GM20431 (cell line): ENCODE results near the gene KCNJ10.

ENCODE experiments used
- in situ Hi-C: fragments of 300-500 bp; cut with MseI, MboI; formaldehyde crosslinking; loops from one replicate; pipeline ENCODE4 v1.15.0; 2020; ENCODE audit warnings: low sequenced_read_pairs; ENCODE audit not compliant: unreplicated experiment

The KCNJ10 gene

GRCh38 chr1:160032165-160032820 lies 37.7 kb downstream of the KCNJ10 start:
- in situ Hi-C loops = no loop called here

DNA sequence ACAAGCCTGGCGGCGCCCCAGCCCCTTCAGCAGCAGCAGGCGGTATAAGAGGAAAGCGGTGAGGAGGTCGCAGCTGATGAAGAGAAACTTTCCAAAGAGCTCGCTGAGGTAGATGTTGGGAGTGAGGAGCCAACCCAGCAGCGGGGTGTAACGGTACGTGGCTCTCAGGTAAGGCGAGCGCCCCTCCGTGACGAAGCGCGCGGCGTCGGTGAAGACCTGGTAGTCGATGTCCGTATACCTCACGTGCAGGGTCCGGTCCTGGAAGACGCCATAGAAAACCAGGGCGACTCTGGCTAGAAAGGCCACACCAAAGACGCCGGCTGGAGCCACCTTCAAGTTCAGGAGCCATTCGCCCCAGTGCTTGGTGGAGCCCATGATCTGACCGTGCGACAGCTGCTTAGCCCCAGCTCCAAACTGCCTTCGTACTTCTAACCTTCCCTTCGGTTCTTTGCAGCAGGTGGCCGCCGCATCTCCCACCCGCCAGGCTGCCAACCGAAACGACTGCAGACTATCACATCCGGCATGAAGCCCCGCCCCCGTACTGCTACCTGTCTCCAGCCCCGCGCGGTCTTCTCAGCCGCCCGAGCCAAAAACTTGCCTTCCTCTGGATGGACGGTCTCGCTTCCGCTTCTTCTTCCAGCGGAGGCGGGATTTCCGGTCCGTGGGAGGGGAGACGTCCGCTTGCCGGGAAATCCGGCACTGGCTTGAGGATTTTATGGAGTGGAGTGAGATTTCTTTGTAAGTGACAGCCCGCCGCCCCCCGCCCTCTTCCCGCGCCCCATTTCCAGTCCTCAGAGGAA lies 38.4 kb downstream of the KCNJ10 start, which contains the start of gene PIGM:
TSS of gene PIGM (minus strand) at position 626 of the 800 bp plus-strand sequence. CDS start at position 375, 251 bp downstream.
- in situ Hi-C loops = no loop called here

DNA sequence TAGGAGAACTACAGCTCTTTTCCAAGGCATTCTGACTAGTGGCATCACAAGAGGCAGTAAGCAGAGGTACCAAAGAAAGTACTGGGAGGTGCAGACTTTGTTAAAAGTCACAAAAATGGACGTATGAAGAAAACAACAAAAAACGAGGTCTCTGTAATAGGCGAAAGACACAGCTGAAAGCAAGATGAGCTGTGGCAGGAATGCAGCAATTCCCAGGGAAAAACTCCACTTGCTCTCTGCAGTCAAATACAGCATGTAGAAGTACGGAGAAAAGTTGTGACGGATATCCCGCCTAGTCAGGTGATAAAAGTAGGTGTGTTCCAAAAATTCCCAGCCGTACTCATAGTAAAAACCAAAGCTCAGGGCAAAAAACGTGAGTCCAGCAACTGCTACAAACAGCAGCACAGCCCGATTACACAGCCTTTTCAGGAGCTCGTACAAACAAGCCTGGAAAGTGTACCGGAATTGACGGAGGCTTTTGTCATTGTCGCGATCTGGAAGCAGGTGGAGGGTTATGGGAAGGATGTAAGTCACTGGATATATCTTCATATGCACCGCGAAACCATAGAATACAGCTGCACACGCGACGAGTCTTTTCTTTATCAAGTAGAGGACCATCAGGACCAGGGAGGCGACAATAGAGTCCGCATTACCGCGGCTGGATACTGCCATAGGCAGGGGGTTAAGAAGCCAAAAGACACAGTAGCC lies 39.1 kb downstream of the KCNJ10 start:
- in situ Hi-C loops = no loop called here

- in situ Hi-C loops = no loop called here
These were observed 41.5 kb downstream of the KCNJ10 start for GRCh38 chr1:160028426-160028825.

DNA sequence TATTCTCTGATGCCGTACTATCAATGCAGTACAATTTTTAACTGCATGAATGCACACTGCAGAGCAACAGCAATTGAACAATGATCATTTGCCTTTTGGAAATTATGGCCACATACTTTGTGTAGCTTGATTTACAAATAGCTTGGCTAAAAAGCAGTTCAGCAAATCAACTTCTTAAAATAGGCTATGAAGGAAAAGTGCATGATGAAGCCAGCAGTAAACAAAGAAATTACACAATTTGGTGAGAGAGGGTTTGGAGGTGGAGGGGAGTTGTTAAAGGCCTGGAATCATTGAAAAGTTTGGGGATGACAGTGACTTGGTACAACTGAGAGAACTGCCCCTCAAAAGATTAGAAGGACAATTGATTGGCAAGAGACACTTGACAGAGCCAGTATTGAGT lies 44.6 kb downstream of the KCNJ10 start:
- in situ Hi-C loops = no loop called here

GRCh38 chr1:160024195-160024905 lies 45.6 kb downstream of the KCNJ10 start:
- in situ Hi-C loops = loop anchor here (25.0 kb wide), 1 partner anchor 237 kb away; the partner anchor contains the start of gene DUSP23

GRCh38 chr1:160022330-160023310 lies 47.3 kb downstream of the KCNJ10 start:
- in situ Hi-C loops = loop anchor here (25.0 kb wide), 1 partner anchor 235 kb away; the partner anchor contains the start of gene DUSP23

- in situ Hi-C loops = loop anchor here (25.0 kb wide), 1 partner anchor 234 kb away; the partner anchor contains the start of gene DUSP23
These were observed 48.4 kb downstream of the KCNJ10 start for GRCh38 chr1:160021376-160022074.

DNA sequence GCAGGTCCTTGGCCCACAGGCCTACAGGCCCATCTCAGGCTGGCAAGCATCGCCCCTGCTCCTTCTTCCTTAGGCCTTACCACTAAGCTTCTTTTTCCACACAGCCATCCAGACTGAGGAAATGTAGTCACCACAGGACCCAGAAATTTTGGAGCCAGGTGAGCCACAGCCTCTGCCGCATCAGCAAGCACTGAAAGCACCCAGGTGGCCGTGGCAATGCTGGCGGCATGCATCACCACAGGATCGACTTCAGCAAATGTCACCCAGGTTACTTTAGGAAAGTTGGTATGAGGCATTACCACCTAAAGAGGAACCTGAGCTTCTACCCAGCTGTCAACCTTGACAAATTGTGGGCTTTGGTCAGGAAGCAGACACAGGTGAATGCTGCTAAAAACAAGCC lies 49.8 kb downstream of the KCNJ10 start:
- in situ Hi-C loops = loop anchor here (25.0 kb wide), 1 partner anchor 233 kb away; the partner anchor contains the start of gene DUSP23

- in situ Hi-C loops = loop anchor here (25.0 kb wide), 1 partner anchor 232 kb away; the partner anchor contains the start of gene DUSP23
These were observed 51.1 kb downstream of the KCNJ10 start for GRCh38 chr1:160018900-160019299.

GRCh38 chr1:160018347-160018746 lies 51.6 kb downstream of the KCNJ10 start:
- in situ Hi-C loops = loop anchor here (25.0 kb wide), 1 partner anchor 231 kb away; the partner anchor contains the start of gene DUSP23

- in situ Hi-C loops = loop anchor here (25.0 kb wide), 1 partner anchor 230 kb away; the partner anchor contains the start of gene DUSP23
These were observed 52.4 kb downstream of the KCNJ10 start for GRCh38 chr1:160017592-160017991.

- in situ Hi-C loops = loop anchor here (25.0 kb wide), 1 partner anchor 224 kb away; the partner anchor contains the start of gene DUSP23
These were observed 58.2 kb downstream of the KCNJ10 start for GRCh38 chr1:160011781-160012180.

GRCh38 chr1:160009801-160010200 lies 60.2 kb downstream of the KCNJ10 start:
- in situ Hi-C loops = loop anchor here (25.0 kb wide), 1 partner anchor 222 kb away; the partner anchor contains the start of gene DUSP23

- in situ Hi-C loops = loop anchor here (25.0 kb wide), 1 partner anchor 222 kb away; the partner anchor contains the start of gene DUSP23
These were observed 60.9 kb downstream of the KCNJ10 start for GRCh38 chr1:160009081-160009480.

DNA sequence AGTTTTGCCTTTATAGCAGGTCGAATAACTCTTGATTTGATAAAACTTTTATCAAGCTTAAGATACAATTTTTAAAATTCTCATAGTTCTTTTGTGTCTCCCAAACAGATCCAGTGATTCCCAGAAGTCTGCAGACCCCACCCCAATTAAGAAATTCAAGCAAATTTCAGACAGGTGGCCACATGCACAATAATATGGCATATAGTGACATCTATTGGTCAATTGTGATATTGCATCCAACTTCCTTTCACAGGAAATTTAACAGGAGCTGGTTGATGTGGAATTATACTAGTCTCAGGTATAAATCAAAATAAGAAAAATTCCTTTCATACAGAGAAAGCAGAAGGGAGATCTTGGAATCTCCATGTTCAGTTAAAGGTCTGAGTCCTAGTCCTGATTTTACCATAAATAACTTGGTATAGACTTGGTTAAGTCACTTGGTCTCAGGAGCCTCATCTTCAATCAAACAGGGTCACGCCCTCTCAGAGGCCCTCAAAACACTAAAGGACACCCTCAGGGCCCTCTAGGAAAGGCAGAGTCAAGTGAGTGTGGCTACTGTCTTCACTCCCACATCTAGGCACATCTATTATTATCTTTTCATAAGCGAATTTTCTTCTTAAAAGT lies 62.3 kb downstream of the KCNJ10 start:
- in situ Hi-C loops = loop anchor here (25.0 kb wide), 1 partner anchor 220 kb away; the partner anchor contains the start of gene DUSP23
